GM12875 (cell line): ENCODE data around the gene WNT1.

Source experiments
- H3K4me3 ChIP-seq: one replicate; pipeline ENCODE4 v1.5.1; 2011; ENCODE audit warnings: low read depth, low read length, control low read depth
- TF ChIP-seq, protein P1 (sequence below): IDR thresholded peaks from 2 replicates; pipeline ENCODE4 v1.5.1; 2011; ENCODE audit warnings: low read depth, mild to moderate bottlenecking, control low read depth, inconsistent platforms, low read length, moderate library complexity, borderline replicate concordance; ENCODE audit not compliant: insufficient read depth

The WNT1 gene

DNA sequence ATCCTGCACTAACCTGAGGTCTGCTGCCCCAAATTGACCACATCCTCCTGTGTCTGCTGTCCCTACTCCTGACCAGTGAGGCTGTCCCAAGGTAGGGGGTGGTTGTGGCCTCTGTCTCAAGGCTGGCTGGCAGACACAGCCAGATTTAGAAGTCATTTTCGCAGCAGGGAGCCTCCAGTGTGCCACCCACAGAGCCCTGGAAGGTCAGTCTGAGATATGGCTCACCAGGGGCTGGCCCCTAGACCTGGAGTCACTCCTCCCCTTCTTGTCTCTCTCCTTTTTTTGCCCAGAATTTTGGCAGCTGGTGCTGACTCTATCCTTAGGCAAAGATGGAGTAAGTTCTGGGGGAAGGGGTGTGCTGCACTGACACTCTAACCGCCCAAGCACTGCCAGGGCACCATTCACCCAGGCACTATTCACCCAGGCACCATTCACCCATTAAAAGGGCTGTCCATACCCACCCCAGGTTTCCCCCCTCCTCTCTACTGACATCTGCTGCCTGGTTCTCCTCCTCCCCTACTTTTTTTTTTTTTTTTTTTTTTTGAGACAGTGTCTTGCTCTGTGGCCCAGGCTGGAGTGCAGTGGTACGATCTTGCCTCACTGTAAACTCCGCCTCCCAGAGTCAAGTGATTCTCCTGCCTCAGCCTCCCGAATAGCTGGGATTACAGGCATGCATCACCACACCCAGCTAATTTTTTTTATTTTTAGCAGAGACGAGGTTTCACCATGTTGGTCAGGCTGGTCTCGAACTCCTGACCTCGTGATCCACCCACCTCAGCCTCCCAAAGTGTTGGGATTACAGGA lies 13.3 kb downstream of the WNT1 start:
- H3K4me3 ChIP-seq, result no peak overlapping the region
- TF ChIP-seq, protein P1, sequence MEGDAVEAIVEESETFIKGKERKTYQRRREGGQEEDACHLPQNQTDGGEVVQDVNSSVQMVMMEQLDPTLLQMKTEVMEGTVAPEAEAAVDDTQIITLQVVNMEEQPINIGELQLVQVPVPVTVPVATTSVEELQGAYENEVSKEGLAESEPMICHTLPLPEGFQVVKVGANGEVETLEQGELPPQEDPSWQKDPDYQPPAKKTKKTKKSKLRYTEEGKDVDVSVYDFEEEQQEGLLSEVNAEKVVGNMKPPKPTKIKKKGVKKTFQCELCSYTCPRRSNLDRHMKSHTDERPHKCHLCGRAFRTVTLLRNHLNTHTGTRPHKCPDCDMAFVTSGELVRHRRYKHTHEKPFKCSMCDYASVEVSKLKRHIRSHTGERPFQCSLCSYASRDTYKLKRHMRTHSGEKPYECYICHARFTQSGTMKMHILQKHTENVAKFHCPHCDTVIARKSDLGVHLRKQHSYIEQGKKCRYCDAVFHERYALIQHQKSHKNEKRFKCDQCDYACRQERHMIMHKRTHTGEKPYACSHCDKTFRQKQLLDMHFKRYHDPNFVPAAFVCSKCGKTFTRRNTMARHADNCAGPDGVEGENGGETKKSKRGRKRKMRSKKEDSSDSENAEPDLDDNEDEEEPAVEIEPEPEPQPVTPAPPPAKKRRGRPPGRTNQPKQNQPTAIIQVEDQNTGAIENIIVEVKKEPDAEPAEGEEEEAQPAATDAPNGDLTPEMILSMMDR, result no peak

DNA sequence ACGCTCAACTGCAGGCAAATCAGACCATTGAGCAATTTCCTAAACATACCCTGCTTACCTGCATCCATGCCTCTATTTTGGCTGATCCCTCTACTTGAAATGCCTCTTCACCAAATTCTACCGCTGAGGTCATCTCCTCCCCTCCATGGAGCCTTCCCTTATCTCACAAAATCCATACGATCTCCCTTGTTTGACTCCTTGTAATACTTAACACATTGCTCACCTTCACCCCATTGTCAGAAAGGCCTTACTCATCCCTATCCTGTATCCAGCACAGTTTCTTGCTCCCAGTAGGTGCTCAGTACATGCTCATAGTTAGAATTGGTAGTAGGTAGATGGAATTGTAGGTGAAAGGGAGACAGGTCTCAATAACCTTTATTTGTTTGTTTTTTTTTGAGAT lies 15.7 kb downstream of the WNT1 start:
- no peak overlapping the region for H3K4me3 ChIP-seq
- TF ChIP-seq, protein P1, result no peak

DNA sequence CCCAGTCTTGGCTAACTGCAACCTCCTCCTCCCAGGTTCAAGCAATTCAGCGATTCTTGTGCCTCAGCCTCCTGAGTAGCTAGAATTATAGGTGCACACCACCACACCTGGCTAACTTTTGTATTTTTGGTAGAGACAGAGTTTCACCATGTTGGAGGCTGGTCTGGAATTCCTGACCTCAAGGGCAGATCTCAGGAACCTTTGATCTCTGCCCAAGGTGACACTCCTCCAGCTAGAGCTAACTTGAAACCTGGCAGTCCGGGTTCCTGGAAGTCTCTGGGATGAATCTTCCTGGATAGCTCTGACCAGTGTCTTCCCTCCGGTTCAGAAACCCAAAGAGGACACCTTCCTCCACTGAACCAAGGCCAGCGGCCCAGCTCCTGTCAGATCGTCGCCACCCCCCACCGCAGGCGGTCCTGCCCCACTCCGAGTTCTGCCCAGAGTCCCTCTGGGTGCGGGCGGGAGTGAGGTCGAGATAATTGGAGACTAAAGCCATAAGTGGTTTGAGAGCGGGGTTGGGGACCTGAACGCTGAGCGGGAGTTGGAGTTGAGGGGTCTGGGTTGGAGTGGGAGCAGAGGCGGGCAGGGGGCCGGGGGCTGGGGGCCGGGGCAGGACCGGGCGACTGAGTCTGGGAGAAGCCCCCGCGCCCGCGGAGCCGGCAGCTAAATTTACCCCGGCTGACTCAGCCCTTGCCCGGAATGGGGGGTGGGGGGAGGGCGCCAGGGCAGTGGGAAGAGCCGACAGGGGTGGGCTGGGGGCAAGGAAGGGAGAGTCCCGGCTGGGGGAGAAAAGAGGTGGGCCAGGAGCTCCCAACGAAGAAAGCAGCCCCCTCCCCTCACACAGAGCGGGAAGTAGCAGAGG lies 16.3 kb downstream of the WNT1 start:
- no peak overlapping the region for H3K4me3 ChIP-seq
- TF ChIP-seq, protein P1, result no peak

DNA sequence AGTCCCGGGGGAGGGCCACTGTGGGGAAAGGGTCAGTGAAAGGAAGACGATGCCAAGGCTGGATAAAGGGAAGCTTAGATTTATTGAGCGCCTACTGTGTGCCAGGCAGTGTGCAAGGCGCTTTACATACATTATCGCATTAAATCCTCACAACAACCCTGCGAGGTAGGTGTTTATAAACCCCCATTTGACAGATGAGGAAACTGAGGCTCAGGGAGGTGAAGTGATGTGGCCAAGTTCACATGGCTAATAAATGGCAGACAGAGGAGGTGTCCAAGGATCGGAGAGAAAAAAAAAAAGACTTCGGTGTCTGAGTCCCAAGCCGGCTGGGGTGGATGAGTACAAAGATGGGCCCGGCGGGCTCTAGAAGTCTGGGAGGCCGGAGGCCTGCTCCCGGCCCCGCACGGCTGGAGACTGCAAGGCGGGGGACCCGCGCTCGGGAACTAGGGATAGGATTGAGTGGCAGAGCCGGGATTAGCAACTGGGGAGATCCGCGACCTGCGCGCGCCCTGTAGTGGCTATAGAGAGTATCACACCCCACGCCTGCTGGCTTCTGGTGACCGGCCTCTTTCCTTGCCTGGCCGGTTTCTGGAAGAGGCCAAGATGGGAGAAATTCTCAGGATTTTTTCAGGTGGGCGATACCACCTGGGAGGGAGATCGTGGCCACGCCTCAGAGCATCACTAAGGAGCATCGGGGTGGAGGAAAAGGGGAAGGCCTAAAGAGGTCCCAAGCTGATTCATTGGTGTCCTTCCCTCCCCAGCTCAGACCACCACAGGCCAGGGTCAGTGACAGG lies 17.2 kb downstream of the WNT1 start:
- TF ChIP-seq, protein P1, result peak; percentile 93
- H3K4me3 ChIP-seq, result no peak overlapping the region

DNA sequence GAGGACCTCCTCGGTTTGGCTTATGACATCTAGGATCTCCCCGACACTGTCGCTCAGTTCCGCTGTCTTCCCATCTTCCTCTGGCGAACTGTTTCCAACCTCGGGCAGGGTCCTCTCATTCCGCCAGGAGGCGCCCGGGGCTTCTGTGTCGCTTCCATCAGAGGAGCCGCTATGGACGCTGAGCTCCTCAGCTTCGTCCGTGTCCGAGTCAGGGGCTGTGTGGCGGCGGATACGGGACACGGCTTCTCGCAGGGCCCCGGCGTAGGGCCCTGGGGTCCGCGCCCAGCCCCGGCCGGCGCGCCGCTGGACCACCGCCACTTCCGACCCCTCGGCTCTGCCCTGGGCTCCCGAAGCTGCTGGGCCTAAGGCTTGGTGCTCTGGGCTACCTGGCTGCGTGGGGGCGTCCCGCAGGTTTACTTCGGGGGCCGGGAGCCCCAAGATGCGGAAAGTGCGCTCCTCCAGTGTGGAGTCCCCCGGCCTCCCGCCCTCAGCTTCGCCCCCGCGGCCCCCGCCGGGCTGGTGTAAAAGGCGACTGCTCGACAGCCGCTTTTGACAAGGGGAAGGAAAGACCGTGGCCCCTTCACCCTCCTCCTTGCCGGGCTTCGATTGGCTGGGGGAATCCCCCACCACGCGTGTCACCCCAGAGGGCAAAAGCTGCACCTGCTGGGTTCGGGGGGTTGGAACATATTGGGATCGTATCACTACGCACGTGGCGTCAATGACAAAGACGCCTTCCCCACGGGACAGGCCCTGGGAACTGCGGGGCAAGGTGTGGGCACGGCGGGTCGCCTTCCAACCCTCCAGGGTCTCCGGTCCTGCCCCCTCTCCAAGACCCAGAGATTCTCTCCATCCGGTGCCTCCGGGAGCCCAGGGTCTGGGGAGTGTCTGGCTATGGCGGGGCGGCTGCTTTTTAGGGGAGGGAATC lies 18.9 kb downstream of the WNT1 start:
- H3K4me3 ChIP-seq, result peak overlapping the region; percentile 76
- TF ChIP-seq, protein P1, result peak; percentile 88

DNA sequence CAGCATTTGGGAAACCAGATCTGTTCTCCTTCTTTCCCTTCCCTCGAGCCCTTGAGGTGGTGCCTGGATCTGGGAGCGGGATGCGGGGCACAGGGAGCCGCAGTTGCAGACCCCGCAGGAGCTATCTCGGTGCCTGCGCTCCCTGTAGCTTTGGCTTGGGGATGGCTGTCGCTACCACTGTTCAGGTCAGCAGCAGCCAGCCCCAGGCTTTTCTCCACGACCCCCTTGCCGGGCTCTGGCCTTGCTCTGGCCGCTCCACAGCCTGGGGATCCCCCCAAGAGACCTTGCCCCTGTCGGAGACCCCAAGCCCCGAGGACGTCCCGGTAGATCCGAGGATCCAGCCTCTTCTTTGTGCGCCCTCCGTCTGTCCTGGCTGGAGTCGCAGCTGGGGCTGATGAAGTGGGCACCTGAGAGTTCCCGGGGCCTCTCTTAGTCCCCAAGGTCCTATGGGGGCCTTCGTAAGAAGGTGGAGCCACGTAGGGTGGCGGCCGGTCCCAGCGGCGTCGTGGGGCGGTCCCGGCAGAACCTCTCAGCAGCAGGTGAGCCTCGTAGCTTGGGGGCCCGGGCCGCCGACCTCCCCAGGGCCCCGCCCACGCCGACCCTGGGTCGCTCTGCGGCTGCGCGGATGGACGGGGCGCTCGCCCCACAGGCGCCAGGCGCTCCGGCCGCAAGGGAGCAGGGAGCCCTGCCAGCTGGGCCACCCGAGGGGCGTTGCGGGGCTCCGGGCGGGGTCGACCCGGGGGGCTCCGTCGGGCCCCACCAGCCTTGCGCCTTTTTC lies 19.8 kb downstream of the WNT1 start:
- H3K4me3 ChIP-seq, result peak overlapping the region; percentile 76
- TF ChIP-seq, protein P1, result no peak
